Choroid plexus epithelial cell (primary cell): ENCODE data around the gene ZNF862.

ENCODE experiments used
- DNase-seq: peaks from one replicate; pipeline ENCODE4 v3.0.0-alpha.2; 2010; ENCODE audit warnings: low read depth
- H3K4me3 ChIP-seq: 2 replicates; pipeline ENCODE4 v1.5.1; 2011; ENCODE audit warnings: low read depth, mild to moderate bottlenecking, control low read depth, low read length, moderate library complexity
- CTCF ChIP-seq: conservative IDR thresholded peaks from 2 replicates; pipeline ENCODE4 v1.5.1; 2011; ENCODE audit warnings: low read depth, mild to moderate bottlenecking, control low read depth, inconsistent platforms, low read length, moderate library complexity

The ZNF862 gene

GRCh38 chr7:149866139-149866778 is 28.1 kb downstream of the ZNF862 start:
- no peak for DNase-seq
- H3K4me3 ChIP-seq = no peak overlapping the region
- no peak for TF ChIP-seq CTCF

GRCh38 chr7:149866779-149867447 is 28.7 kb downstream of the ZNF862 start:
- peak; percentile 92 for DNase-seq
- TF ChIP-seq CTCF = no peak
- H3K4me3 ChIP-seq = no peak overlapping the region

GRCh38 chr7:149867762-149868622 is 29.8 kb downstream of the ZNF862 start:
- H3K4me3 ChIP-seq = no peak overlapping the region
- DNase-seq = no peak
- no peak for TF ChIP-seq CTCF

GRCh38 chr7:149868623-149869290 is 30.6 kb downstream of the ZNF862 start:
- TF ChIP-seq CTCF = no peak
- no peak overlapping the region for H3K4me3 ChIP-seq
- no peak for DNase-seq

GRCh38 chr7:149869291-149869650 is 31.1 kb downstream of the ZNF862 start:
- no peak for DNase-seq
- TF ChIP-seq CTCF = no peak
- no peak overlapping the region for H3K4me3 ChIP-seq

GRCh38 chr7:149869867-149870266 is 31.7 kb downstream of the ZNF862 start:
- TF ChIP-seq CTCF = no peak
- no peak overlapping the region for H3K4me3 ChIP-seq
- DNase-seq = no peak
